GM12891 (cell line): ENCODE results near the gene ATCAY.
"Not testable (repeated sequence)": the region's sequence is repeated elsewhere in the genome, so short reads cannot be mapped to it uniquely, and the experiment has no call there.

Experiments
- DNase-seq: peaks from one replicate; pipeline ENCODE4 v3.0.0; 2011; ENCODE audit warnings: low spot score; ENCODE audit not compliant: insufficient read length
- FAIRE-seq: peaks from 2 replicates; lab custom pipeline; 2011; peaks lifted over from hg19 to GRCh38; lab: Jason Lieb, UNC
- PAX5 ChIP-seq: IDR thresholded peaks from 2 replicates; pipeline ENCODE4 v1.6.1; 2011; ENCODE audit warnings: low read length, moderate library complexity, mild to moderate bottlenecking; ENCODE audit not compliant: insufficient read depth, severe bottlenecking
- POLR2A ChIP-seq: IDR thresholded peaks from 2 replicates; pipeline ENCODE4 v1.6.1; 2011; ENCODE audit warnings: low read depth, low read length, control low read depth
- POLR2AphosphoS5 ChIP-seq: IDR thresholded peaks from 2 replicates; pipeline ENCODE4 v1.6.1; 2011; ENCODE audit warnings: low read depth, low read length, control low read depth
- POU2F2 ChIP-seq: IDR thresholded peaks from 2 replicates; pipeline ENCODE4 v1.6.1; 2011; ENCODE audit warnings: low read depth, mild to moderate bottlenecking, control low read depth, low read length, moderate library complexity
- SPI1 ChIP-seq: IDR thresholded peaks from 2 replicates; pipeline ENCODE4 v1.6.1; 2011; ENCODE audit warnings: low read depth, low read length, control low read depth
- TAF1 ChIP-seq: IDR thresholded peaks from 2 replicates; pipeline ENCODE4 v1.6.1; 2011; ENCODE audit warnings: low read depth, low read length, control low read depth

The ATCAY gene

GRCh38 chr19:3955688-3956087 lies 75.2 kb downstream of the ATCAY start:
- FAIRE-seq = no peak
- no peak for TF ChIP-seq POU2F2
- no peak for TF ChIP-seq TAF1
- TF ChIP-seq SPI1 = no peak
- TF ChIP-seq POLR2AphosphoS5 = no peak
- TF ChIP-seq PAX5 = no peak
- TF ChIP-seq POLR2A = no peak
- DNase-seq = no peak

GRCh38 chr19:3958836-3959765 lies 78.6 kb downstream of the ATCAY start:
- DNase-seq = no peak
- TF ChIP-seq POLR2A (no peak), POU2F2 (no peak), SPI1 (no peak), PAX5 (no peak), POLR2AphosphoS5 (no peak), TAF1 (no peak)
- FAIRE-seq = no peak

DNA sequence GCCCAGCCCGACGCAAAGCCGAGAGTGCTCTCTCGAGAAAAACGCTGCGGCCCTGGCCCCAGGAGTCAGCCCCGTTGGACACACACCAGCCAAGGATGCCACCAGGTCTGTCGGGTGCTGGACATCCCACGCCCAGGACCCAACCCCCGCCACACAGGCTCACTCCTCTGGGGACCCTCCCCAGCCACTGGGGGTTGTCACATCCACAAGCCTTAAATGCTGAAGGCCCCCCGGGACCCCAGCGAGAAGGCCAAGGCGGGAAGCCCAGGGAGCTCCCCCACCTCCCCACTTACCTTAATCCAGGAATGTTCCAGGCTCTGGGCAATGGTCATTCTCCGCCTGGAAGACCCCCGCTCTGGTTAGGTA lies 79.3 kb downstream of the ATCAY start:
- TF ChIP-seq POLR2AphosphoS5 = no peak
- TF ChIP-seq POLR2A = no peak
- TF ChIP-seq TAF1 = no peak
- no peak for TF ChIP-seq POU2F2
- TF ChIP-seq PAX5 = no peak
- no peak for TF ChIP-seq SPI1
- FAIRE-seq = no peak
- no peak for DNase-seq

GRCh38 chr19:3961007-3961406 lies 80.5 kb downstream of the ATCAY start:
- TF ChIP-seq POLR2A (no peak), POLR2AphosphoS5 (no peak), SPI1 (no peak), POU2F2 (no peak), PAX5 (no peak), TAF1 (no peak)
- DNase-seq (no peak), FAIRE-seq (no peak)

- TF ChIP-seq PAX5 = no peak
- TF ChIP-seq TAF1 = no peak
- TF ChIP-seq POLR2A = no peak
- TF ChIP-seq SPI1 = no peak
- TF ChIP-seq POLR2AphosphoS5 = no peak
- TF ChIP-seq POU2F2 = no peak
- DNase-seq (no peak), FAIRE-seq (no peak)
These were observed 83.2 kb downstream of the ATCAY start for GRCh38 chr19:3963458-3964255.

DNA sequence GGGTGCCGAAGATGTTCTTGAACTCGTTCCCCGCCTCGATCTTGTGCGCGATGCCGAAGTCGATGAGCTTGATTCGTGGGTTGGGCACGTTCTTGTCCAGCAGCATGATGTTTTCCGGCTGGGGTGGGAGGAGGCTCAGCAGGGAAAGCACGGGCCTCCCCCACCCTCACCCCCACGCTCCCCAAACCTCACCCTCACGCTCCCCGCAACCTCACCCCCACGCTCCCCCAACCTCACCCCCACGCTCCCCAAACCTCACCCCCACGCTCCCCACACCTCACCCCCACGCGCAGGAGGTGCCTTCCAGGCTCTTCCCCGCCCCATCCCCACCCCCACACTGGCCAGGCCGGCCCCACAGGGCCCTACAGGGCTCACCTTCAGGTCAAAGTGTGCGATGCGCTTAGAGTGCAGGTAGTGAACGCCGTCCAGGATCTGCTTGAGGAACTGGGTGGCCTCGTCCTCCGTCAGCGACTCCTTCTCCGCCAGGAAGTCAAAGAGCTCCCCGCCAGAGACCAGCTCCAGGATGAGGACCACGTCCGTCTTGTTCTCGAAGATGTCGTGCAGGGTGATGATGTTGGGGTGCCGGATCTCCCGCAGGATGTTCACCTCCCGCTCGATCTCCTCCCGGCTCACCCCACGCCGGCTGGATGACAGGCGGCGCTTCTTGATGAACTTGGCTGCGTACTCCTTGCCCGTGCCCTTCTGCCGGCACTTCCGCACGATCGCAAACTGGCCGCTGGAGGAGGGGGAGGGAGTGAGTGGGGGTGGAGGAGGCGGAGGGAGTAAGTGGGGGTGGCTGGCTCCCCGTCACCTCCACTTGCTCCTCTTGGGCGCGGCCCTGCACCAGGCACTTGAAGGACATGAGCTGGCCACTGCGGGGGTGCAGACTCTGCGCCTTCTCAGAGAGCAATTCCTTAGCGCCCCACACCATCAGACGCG lies 84.0 kb downstream of the ATCAY start:
- FAIRE-seq (no peak), DNase-seq (no peak)
- TF ChIP-seq TAF1 (no peak), POLR2AphosphoS5 (no peak), POU2F2 (no peak), PAX5 (no peak), SPI1 (no peak), POLR2A (no peak)

DNA sequence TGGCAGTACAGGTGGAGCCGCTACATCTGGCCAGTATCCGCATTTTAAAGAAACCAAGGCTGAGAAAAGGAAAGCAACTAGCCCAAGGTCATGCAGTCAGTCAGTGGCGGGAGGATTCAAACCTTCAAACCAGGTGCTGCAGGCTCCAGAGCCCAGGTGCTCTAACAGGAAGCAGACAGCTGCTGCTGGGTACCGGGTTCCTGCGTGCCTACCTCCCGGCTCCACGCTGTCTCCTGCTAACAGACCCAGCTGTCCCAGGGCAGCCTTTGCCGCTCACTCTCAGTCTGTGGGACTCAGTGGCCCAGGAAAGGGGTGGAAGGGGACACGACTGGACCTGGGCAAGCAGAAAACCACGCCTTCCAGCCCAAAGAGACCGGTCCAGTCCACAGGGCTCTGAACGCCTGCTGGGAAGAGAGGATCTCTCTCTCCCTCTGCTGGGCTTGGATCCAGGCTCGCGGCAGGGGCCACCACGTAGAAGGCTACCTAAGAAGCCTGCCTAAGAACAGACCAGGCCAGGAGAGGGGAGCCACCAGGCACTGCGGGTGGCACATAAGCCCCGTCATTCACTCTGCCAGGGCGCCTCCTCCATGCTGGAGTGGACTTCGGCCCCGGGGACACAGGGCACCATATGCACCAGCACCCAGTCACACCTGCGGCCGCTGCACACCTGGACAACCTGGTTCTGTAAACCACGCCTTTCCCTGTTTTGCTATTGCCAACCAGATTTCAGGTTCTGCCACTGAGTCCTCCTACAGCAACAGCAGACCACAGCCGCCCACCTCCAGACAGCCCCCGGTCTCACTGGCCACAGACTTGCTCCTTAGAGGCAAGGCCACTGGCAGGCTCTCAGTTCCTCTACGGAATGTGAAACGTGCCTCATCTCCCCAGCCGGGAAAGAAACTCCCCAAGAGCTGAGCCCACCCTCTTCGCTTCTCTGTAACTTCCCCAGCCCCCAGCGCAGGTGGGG lies 85.8 kb downstream of the ATCAY start:
- DNase-seq = no peak
- FAIRE-seq = no peak
- TF ChIP-seq PAX5 = no peak
- TF ChIP-seq POLR2AphosphoS5 = no peak
- no peak for TF ChIP-seq POU2F2
- TF ChIP-seq SPI1 = no peak
- no peak for TF ChIP-seq TAF1
- TF ChIP-seq POLR2A = no peak

DNA sequence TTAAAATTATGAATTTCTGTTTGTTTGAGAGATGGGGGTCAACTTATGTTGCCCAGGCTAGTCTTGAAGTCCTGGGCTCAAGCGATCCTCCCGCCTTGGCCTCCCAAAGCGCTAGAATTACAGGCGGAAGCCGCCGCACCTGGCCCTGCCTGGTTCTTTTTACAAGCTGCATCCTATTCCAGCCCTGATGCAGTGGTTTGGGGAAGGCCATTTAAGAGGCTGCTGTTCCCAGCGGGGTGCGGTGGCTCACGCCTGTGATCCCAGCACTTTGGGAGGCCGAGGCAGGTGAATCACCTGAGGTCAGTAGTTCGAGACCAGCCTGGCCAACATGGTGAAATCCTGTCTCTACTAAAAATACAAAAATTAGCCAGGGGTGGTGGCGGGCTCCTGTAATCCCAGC lies 87.5 kb downstream of the ATCAY start:
- DNase-seq, FAIRE-seq: not testable (repeated sequence)
